Colonic mucosa (tissue), 4 donors: ENCODE results near the gene CCDC69. TPM values are rescaled to one million over a fixed set of nuclear protein-coding genes. Genes with fewer than 3 reads are reported as not detected.

ENCODE experiments used
- DNase-seq: peaks from one replicate; pipeline ENCODE4 v3.0.0-alpha.2; 2020
- H3K27ac ChIP-seq: fragments of 200-600 bp; one replicate; pipeline ENCODE4 v1.8.0; 2021
- H3K27me3 ChIP-seq: fragments of 200-600 bp; one replicate; pipeline ENCODE4 v1.8.0; 2021
- H3K36me3 ChIP-seq: fragments of 200-600 bp; one replicate; pipeline ENCODE4 v1.8.0; 2021
- H3K4me1 ChIP-seq: fragments of 200-600 bp; one replicate; pipeline ENCODE4 v1.8.0; 2021; ENCODE audit warnings: mild to moderate bottlenecking
- H3K4me3 ChIP-seq: fragments of 200-600 bp; one replicate; pipeline ENCODE4 v1.8.0; 2021
- H3K9ac ChIP-seq, 2 donors: one replicate each; pipeline ENCODE4 v1.7.0; 2013; ENCODE audit warnings: control low read depth in 2 of 2, low read depth in 2 of 2, low read length in 2 of 2
- H3K9me3 ChIP-seq: fragments of 200-600 bp; one replicate; pipeline ENCODE4 v1.8.0; 2021
- intact Hi-C: fragments of 100-400 bp; cut with DNase I; formaldehyde crosslinking; loops from one replicate; pipeline ENCODE4 v1.14.1; 2022
- total RNA-seq, 2 donors: library from RNA; stranded (reverse); fragmentation: NEBNext Ultra II Directional in 1 of 2; extraction: Animal tissue kit (Norgen Biotek cat#: 25700) in 1 of 2; gene quantifications; one replicate each; pipeline ENCODE4 v1.2.1, GENCODE V29; 2021
- TF ChIP-seq, protein P1 (sequence below): fragments of 200-600 bp; IDR thresholded peaks from one replicate; pipeline ENCODE4 v1.8.0; 2022; ENCODE audit warnings: antibody characterized with exemption, mild to moderate bottlenecking
- donor health status: healthy.
- donor health status: DM: no; HTN: no; CAD: no.
- donor health status: DM: no; HTN: no; CAD: no.

CCDC69 gene
- total RNA-seq, 2 donors from 2014 or later = 4.2 to 23.8 TPM

DNA sequence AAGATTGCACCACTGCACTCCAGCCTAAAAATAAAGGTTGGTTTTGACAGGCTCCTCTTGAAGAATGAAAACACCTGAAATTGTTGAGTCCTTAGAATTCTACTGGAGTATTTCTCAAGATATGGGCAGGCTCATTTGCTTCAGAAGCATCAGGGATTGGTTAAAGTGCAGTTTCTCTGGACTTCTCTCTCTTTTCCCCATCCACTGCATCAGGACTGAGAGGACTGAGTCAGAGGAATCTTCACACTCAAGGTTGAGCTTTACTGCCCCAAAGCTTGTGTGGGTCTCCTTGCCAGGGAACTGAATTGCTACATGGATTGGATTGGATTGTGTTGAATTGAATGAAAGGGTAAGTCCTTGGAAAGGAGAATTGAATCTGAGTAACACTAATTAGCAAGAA lies 7.5 kb upstream of the CCDC69 start:
- DNase-seq = no peak
- Histone ChIP-seq H3K36me3 (no peaks in the 10 kb centered on the region), H3K4me1 (no peaks in the 10 kb centered on the region), H3K27me3 (no peaks in the 10 kb centered on the region), H3K9ac (no peak overlapping the region), H3K4me3 (no peak overlapping the region), H3K27ac (no peak overlapping the region), H3K9me3 (no peaks in the 10 kb centered on the region)
- TF ChIP-seq, protein P1, sequence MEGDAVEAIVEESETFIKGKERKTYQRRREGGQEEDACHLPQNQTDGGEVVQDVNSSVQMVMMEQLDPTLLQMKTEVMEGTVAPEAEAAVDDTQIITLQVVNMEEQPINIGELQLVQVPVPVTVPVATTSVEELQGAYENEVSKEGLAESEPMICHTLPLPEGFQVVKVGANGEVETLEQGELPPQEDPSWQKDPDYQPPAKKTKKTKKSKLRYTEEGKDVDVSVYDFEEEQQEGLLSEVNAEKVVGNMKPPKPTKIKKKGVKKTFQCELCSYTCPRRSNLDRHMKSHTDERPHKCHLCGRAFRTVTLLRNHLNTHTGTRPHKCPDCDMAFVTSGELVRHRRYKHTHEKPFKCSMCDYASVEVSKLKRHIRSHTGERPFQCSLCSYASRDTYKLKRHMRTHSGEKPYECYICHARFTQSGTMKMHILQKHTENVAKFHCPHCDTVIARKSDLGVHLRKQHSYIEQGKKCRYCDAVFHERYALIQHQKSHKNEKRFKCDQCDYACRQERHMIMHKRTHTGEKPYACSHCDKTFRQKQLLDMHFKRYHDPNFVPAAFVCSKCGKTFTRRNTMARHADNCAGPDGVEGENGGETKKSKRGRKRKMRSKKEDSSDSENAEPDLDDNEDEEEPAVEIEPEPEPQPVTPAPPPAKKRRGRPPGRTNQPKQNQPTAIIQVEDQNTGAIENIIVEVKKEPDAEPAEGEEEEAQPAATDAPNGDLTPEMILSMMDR = no peak
- intact Hi-C loops = no loop called here

DNA sequence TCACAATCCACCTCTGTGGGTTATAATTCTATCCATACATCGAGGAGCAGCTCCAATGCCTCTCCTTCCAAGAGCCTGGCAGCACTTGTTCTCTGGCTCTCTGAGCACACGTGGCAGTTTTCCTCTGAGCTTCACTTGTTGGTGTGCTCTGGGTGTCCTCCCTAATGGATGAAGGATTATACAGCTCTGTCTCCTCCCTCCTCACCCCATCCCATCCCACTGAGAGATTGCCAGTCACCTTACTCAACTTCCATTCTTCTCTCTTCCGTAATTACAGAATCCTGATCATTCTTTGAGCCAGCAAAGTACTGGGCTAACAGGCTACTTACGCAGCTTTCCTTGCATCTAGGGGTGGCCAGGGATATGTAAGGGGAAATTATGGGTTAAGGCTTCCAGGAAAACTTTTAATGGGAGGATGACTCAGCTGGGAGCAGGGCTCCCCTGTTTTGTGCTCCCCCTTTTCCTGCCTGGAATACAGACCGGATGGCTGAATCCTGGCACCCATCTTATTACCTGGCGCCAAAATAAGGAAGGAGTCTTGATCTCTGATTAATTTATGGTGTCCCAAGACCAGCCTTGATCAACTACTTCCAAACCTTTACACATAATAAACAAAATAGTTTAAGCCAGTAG lies 6.3 kb upstream of the CCDC69 start:
- no peak overlapping the region for H3K27ac ChIP-seq
- H3K27me3 ChIP-seq = no peaks in the 10 kb centered on the region
- H3K9me3 ChIP-seq = no peaks in the 10 kb centered on the region
- DNase-seq = no peak
- TF ChIP-seq, protein P1 = no peak
- no peak overlapping the region for H3K9ac ChIP-seq
- intact Hi-C loops = no loop called here
- no peaks in the 10 kb centered on the region for H3K36me3 ChIP-seq
- no peaks in the 10 kb centered on the region for H3K4me1 ChIP-seq
- H3K4me3 ChIP-seq = no peak overlapping the region

DNA sequence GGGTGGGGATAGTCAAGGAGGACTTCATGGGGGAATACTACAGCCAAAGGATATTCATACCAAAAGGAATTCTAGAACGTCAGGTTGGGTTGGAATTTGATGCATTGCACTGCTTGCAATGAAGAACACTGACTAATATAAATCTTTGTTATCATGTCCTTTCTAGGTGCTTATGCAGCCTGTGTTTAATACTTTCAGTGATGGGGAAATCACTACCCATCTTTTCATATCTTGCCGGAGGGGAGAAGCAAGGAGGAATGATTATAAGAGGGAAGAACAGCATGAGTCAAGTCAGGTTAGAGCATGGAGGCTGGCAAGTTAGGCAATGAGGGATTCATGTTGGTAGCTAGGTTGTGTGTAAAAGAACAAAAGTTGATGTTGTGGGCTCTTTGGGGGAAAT lies 5.1 kb upstream of the CCDC69 start:
- H3K4me3 ChIP-seq = no peak overlapping the region
- H3K4me1 ChIP-seq = no peaks in the 10 kb centered on the region
- no peak overlapping the region for H3K27ac ChIP-seq
- intact Hi-C loops = no loop called here
- TF ChIP-seq, protein P1 = no peak
- DNase-seq = no peak
- H3K27me3 ChIP-seq = no peaks in the 10 kb centered on the region
- H3K9me3 ChIP-seq = no peaks in the 10 kb centered on the region
- H3K9ac ChIP-seq = no peak overlapping the region
- no peaks in the 10 kb centered on the region for H3K36me3 ChIP-seq

DNA sequence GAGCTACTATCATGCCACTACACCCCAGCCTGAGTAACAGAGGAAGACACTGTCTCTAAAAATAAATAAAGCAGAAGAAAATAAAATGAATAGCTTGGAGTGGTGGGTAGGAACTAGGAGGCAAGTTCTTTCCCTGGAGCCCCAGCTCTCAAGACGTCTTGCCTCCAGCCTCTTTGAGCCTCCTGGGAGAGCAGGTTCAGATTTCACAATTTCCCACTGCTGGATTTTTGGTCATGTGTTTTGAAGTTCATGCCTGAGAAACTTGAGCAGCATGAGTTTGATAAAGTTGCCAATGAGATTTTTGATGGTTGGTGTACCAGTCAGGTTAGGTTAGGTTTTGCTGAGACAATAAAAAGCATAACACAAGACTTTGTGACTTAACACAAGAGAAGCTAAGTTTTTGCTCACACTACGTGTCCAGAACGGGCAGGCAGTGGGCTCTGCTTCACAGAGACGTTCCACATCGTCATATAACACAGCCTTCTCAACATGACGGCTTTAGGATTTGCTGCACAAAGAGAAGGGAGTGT lies 4.1 kb upstream of the CCDC69 start:
- no peak overlapping the region for H3K27ac ChIP-seq
- no peak for DNase-seq
- TF ChIP-seq, protein P1 = no peak
- no peaks in the 10 kb centered on the region for H3K36me3 ChIP-seq
- no peak overlapping the region for H3K4me3 ChIP-seq
- intact Hi-C loops = no loop called here
- no peak overlapping the region for H3K9ac ChIP-seq
- H3K4me1 ChIP-seq = no peaks in the 10 kb centered on the region
- no peaks in the 10 kb centered on the region for H3K9me3 ChIP-seq
- no peaks in the 10 kb centered on the region for H3K27me3 ChIP-seq

DNA sequence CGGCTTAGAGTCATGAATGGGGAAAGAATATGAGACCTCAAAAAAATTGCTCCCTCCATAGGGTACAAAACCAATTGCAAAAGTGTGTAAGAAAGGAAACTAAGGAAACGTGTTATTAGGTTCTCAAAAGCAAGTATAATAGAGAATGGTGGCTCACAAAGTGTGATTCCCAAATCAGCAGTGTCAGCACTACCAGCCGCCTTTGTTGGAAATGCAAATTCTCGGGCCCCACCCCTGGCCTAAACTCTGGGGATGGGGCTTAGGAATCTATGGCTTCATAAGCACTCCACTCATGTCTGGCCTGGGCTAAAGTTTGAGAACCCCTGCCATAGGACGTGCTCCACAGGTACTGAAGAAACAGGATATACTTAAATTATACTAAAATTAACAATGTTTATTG lies 1.6 kb upstream of the CCDC69 start:
- Histone ChIP-seq H3K27ac (no peak overlapping the region), H3K4me3 (no peak overlapping the region), H3K36me3 (no peaks in the 10 kb centered on the region), H3K4me1 (no peaks in the 10 kb centered on the region), H3K9ac (no peak overlapping the region), H3K27me3 (no peaks in the 10 kb centered on the region), H3K9me3 (no peaks in the 10 kb centered on the region)
- no peak for DNase-seq
- TF ChIP-seq, protein P1 = no peak
- intact Hi-C loops = no loop called here
